Activated T-cell treated with anti-CD3 and anti-CD28 coated beads for 1 hour (primary cell): ENCODE results near the gene PLPP7.
"Not testable (repeated sequence)": the region's sequence is repeated elsewhere in the genome, so short reads cannot be mapped to it uniquely, and the experiment has no call there.

Source experiments
- DNase-seq: peaks from one replicate; pipeline ENCODE4 v3.0.0-alpha.2; 2020; ENCODE audit warnings: low read depth

The PLPP7 gene

DNA sequence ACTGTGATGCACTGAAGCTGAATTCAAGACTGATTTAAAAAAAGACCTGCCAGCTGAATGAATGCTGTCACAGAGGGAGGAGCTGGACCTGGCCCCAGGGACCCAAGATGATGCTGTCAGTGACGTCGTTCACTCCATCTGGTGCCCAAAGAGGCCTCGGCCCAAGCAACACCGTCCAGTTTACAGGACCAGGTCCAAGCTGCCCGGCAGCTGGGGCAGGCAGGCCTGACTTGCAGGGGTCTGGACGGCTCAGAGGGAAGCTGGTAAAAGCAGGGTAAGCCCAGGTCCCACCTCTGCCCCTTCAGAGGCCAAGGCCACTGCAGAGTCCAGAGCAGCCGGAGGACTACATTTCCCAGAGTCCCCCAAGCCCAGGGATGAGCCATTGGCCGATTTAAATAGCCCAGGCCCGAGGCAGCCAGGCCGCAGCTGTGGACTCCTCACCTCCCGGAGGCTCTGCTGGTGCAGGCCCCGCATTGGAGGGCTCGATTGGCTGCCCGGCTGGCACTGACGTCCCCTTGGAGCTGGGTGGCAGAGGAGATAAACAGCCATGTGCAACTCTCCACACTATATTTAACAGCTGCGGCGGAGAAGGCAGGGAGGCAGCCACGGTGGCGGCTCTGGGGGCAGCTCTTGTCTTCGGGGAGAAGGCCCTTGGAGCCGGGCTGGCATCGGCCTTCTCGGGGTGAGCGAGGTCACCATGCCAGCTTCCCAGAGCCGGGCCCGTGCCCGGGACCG, at the start of gene PLPP7:
PLPP7 (plus strand) TSS at position 423 of the 735 bp plus-strand sequence; CDS start at position 698, 275 bp downstream.
- no peak for DNase-seq

- DNase-seq, result no peak
Measured at GRCh38 chr9:131240047-131240921, 49.2 kb upstream of the PLPP7 start.

GRCh38 chr9:131244331-131244730, 45.2 kb upstream of the PLPP7 start:
- DNase-seq, result not testable (repeated sequence)

- DNase-seq, result no peak
Measured at GRCh38 chr9:131246618-131247017, 42.9 kb upstream of the PLPP7 start.

DNA sequence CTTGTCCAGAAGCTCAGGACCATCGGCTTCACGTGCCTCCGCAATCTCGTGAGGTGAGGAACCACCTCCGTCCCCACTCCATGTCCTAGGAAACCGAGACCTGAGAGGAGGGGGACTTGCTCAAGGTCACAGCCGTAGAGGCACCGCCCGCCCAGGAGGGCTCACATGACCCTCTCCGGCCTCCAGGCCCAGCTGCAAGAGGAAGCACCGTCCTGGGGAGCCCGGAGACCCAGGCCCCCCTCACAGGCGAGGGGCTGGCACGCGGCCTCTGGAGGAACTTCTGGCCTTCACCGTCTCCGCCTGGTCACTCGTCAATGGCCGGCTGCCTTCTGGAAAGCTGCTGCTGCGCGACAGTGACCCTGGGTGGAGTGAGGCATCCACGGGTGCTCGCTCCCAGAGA, 37.4 kb upstream of the PLPP7 start:
- DNase-seq, result no peak

DNA sequence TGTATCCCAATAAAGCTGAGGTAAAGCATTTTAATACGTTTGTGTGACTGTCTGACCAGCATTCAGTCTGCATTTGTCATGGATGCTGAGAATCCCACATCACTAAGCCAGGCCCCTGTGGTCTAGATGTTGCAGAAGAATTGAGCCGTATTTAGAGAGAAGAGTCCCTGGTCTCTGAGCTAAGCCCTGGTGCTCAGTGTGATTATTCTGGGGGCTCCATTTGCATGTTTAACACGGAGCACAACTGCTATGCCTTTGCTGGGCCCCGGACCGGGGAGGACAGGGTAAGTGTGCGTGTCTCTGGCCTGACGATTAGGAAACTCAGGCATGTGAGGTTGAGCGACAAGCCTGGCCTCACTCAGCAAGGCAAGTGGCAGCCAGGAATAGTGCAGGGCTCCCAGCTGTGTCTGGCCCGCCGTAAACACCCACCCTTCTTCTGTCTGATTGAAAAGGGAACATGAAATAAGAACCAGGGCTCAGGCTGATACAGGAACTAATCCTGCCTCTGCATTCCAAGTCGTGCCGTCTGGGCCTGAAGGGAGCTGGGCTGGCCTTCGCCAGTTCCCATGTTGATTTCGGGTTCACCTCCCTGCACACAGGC, 35.5 kb upstream of the PLPP7 start:
- DNase-seq, result no peak

- DNase-seq, result no peak
Measured at GRCh38 chr9:131254626-131255025, 34.9 kb upstream of the PLPP7 start.

DNA sequence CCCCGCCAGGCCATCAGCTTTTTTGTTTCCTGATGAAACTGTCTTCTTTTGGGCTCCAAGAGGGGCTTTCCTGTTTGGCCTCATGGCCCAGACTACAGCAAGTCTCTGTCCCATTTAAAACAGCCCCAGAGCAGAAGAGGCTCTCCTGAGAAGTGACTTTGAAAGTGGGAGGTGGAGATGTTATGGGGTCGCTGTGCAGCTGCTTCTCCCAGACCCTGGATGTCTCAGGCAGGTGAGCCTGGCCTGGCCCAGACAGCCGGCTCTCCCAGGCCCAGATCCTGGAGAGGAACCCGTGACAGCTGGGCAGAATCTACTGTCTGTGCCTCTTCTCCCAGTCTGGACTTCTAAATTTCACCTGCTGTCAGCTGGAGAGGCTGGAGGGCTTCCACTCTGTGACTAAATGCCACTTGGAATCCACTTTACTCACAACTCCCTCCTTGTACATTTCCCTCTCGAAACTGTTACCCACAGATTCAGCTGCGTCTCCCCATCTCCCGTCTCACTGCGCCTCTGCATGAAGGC, 33.8 kb upstream of the PLPP7 start:
- no peak for DNase-seq

DNA sequence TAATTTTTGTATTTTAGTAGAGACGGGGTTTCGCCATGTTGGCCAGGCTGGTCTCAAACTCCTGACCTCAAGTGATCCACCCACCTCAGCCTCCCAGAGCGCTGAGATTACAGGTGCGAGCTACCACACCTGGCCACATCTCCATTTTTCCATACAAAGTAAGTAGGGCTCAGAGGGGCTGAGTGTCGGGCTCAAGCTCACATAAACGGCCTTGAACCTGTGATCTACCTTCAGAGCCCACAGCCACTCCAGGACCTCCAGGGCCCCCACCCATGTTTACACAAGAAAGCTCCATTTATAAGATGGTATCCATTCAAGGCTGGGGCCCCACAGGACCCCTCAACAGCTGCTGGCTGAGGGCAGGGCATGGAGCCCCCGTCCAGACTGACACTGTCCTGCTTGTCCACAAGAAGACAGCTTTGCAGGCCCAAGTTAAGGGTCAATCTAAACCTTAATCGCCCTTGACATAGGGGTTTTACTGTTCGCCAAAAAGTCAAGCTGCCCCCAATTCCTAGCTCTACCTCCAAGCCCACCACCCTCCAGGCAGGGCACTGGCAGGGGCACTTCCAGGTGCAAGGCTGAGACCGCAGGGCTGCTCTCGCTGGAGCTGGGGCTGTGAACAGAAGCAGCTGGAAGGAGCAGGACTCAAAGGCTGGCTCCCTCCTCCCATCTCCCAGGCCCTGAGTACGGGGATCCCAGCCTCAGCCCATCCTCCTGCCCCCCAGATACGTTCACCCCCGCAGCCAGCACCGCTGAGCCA, 32.1 kb upstream of the PLPP7 start:
- no peak for DNase-seq

- no peak for DNase-seq
Measured at GRCh38 chr9:131258186-131258585, 31.3 kb upstream of the PLPP7 start.

DNA sequence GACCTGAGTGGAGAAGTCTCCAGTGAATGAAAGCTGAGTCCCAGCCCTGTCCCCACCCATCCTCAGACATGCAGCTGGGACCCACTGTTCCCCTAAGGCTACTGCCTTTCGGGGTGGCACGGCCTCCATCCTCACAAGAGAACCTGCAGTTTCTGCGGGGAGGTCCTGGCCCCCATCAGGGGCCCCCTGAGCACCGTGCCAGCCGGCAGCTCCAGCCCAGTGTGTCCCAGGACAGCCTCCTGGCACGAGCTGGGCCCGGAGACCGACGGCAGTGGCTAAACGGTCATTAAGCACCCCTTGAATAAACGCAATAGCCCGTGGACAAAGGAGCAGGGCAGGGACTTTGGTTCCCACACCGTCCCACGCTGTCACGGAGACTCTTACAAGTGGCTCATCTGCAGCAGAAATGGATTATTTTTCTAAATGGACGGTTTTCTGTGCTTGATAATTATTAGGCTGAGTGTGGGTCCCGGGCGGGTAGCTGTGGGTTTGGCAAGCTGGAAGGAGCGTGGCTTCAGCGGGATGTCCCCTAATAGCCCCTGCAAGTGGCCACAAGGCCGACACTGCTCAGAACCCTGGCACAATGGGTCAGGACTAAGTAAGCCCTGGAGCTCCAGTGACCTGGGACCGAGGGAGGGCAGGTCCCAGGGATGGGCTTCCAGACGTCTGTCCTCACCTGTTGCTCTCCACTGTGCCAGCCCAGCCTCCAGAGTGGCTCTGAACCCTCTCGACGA, 30.7 kb upstream of the PLPP7 start:
- DNase-seq, result no peak

DNA sequence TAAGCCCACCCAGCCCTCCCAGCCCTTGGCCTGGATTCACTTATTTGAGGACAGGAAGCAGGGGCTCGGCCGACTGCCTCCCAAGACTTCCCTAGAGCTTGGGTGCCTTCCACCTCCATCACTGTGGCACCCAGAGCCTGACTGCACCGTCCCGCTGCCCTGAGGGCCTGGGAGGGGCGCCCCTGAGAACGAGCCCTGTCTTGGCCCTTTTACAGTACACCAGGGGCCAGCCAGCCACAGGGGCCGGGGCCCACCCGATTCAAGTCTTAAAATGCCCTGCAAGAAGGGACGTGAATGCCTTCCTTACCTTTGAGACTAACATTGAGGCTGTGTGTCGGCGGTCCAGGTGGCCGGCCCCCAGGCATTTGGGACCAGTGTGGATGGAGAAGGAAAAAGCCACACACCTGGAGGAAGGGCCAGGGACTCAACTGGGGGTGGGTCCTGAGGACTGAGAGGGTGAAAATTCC, 30.1 kb upstream of the PLPP7 start:
- DNase-seq, result no peak

DNA sequence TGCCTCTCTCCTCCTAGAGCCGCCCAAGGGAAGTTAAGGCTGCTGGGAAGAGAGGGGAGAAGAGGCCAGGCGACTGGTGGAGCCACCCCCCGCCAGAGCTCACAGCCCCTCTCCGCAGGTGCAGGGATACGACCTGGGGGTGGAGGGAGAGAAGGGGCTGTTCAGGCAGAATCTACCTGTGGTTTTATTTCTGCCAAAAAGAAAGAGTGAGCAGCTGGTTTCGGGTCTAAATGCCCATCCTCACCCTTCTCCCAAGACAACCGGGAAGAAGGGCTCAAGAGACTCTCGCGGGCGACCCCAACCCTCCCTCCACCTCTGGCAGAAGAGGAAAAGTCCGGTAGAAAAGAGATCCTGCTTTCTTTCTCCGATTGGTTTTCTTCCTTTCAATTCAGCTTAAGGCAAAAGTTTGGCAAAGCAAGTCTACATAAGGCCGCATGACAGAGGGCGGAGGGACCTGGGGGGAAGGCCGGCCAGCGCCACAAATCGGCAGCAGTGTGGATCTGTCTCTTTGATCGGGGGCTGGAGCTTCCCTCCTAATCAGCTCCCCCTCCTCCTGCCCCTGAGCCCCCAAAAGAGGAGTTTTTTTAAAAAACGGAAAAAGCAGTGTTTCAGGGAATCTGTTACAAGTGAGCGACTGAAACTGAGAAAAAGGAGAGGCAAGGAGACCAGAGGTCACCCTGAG, 29.5 kb upstream of the PLPP7 start:
- DNase-seq, result no peak

DNA sequence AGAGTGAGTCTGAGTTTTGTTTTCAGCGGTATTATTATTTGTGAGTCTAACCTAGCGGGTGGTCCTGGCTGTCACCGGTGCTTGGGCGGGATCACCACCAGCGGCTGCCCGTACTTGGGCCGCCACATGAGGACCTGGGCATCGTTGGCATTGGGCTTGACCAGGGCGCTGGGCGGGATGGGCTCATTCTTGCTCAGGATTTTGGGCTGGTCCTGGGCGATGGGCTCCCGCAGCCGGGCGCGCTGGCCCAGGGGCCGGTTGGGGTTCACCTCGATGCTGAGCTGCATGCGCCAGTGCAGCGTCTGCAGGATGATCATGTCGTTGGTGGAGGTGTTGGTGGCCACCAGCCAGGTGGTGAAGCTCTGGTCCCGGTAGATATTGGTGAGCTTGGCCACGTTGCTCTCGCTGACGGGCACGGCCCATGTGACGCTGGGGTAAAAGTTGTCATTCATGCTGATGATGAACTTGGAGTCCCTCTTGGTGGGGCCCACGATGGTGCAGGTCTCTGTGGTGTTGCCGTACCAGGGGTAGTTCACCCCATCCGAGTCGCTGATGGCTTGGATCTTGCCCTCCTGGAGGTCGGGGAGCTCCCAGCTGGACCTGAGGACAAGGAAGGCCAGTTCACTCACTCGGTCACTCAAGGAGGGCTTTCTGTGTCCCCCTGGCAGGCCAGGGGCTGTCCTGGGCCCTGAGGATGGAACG, 28.6 kb upstream of the PLPP7 start:
- no peak for DNase-seq

- no peak for DNase-seq
Measured at GRCh38 chr9:131262327-131263032, 27.0 kb upstream of the PLPP7 start.

GRCh38 chr9:131263033-131263343, 26.5 kb upstream of the PLPP7 start:
- DNase-seq, result not testable (repeated sequence)

- DNase-seq, result no peak
Measured at GRCh38 chr9:131263701-131264100, 25.8 kb upstream of the PLPP7 start.

DNA sequence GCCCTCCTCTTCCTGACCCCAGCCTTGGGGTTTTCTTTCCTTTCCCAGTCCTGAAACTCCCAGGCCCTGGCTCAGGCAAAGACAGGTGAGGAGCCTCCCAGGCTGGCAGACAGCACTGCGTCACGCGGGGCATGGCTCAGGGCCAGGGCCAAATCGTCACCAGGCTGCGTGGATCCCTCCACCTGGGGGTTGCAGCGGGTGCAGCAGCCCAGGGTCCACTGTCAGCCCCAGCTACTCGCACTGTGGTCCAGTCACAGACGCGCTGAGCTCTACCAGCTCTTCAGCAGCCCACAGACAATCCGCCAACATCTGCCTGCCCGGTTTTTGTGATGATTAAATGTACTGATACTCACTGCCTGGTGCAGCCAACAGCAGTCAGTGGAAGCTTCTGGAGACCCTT, 25.3 kb upstream of the PLPP7 start:
- no peak for DNase-seq
